GM12801 (cell line): ENCODE data around the gene MINDY1.

ENCODE experiments used
- CTCF ChIP-seq: IDR thresholded peaks from one replicate; pipeline ENCODE4 v1.5.1; 2011; ENCODE audit warnings: control low read depth; ENCODE audit not compliant: insufficient read length; ENCODE audit errors: extremely low read depth

The MINDY1 gene

GRCh38 chr1:151011154-151011850 lies 4.6 kb upstream of the MINDY1 start:
- no peak for TF ChIP-seq CTCF

GRCh38 chr1:151010346-151010726 lies 3.6 kb upstream of the MINDY1 start:
- TF ChIP-seq CTCF = no peak

GRCh38 chr1:151009674-151010345 lies 3.1 kb upstream of the MINDY1 start:
- TF ChIP-seq CTCF = no peak

GRCh38 chr1:151009206-151009587 lies 2.5 kb upstream of the MINDY1 start:
- TF ChIP-seq CTCF = no peak

- no peak for TF ChIP-seq CTCF
Measured at GRCh38 chr1:151008244-151009205, 1.8 kb upstream of the MINDY1 start, which contains the start of gene PRUNE1. Gene PRUNE1, plus strand, starts transcription at chr1:151008449. Its CDS starts 184 bp downstream, at chr1:151008633.

DNA sequence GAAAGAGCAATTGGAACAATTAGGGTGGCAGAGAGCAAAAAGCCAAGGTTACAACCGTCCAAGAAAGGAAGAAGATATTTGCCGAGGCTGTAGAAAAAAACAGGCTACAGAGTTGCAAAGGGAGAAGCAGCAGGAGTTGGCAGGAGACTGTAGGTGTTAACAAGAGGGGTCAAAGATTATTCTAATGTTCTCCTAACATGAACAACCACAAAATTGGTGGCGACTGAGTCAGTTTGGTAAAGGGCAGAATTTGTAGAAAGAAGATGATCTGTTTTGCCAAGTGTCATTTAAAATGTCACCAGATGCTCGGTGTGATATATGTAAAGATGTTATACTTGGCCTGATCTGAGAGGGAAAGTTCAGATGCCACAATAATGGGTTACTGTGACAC lies 1.1 kb upstream of the MINDY1 start:
- TF ChIP-seq CTCF = no peak

DNA sequence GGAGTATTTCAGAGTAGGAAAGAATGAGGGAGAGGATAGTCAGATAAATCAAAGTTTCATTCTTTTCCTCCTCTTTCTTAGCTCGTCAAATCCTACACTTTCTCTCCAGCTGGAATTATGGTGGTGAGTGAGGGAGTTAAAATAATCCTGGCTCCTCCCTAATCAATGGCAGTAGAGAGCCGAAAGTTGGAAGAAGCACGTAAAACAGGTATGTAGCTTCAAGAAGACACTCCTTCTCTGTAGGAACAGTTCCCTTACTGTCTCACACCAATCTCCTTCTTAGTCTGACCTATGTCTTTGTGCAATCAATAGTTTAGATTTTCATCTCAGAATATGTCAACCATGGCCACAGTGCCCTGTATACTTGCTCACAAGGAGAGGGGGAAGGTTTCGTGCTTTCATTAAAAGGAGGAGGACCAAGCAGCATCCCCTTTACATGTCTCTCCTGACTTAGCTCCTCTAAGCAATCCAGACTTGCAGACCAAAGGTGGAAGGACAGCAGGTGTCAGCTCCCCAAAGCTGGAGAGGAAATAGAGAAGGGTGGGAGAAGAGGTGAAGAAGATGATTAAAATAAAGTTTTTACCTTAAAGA lies 878 bp downstream of the MINDY1 start:
- no peak for TF ChIP-seq CTCF
